ENCODE data around the gene LOXL3. TPM values are rescaled to one million over a fixed set of nuclear protein-coding genes. Genes with fewer than 3 reads are reported as not detected.

Gene LOXL3
- total RNA-seq, 1 donor from 2014 or later, result 24.2 TPM

DNA sequence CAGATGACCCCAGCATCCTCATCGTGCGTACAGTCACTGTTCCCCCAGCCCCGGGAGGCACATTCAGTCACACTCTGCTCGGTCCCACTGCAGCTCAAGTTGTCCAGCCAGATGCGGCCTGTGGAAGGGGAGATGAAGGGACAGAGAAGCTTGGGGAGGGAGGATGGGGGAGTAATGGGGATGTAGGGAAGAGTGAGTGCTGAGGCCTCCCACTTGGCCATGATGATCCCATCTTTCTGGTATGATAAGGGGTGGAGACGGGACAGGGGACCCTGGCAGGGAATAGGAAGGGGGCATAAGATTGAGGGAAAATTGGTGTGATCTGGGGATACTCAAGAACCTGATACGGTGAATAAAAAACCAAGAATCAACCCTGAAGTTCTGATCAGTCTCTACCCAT, 3.5 kb downstream of the LOXL3 start:
- Mint-ChIP-seq H3K36me3 (peaks cover 26% of the 10 kb centered on the region), H3K4me3 (peak overlapping the region; percentile 36), H3K27me3 (ENCODE audit: insufficient read depth, low read depth) (peaks cover 21% of the 10 kb centered on the region), H3K27ac (peak overlapping the region; percentile 13), H3K4me1 (peaks cover 23% of the 10 kb centered on the region), H3K9me3 (no peaks in the 10 kb centered on the region)
- Histone ChIP-seq H3K4me1 (peaks cover 12% of the 10 kb centered on the region), H3K79me2 (ENCODE audit: low read depth) (peaks cover 15% of the 10 kb centered on the region), H3K27ac (no peak overlapping the region), H3K4me3 (no peak overlapping the region), H3K27me3 (peaks cover 52% of the 10 kb centered on the region), H2AFZ (replicated peaks) (no peak overlapping the region), H3K36me3 (no peaks in the 10 kb centered on the region), H3K9me3 (ENCODE audit: low read depth) (no peaks in the 10 kb centered on the region), H3F3A (ENCODE audit: low read depth) (peaks cover 40% of the 10 kb centered on the region), H3K9ac (no peak overlapping the region), H3K4me2 (no peak overlapping the region), H4K20me1 (ENCODE audit: low read depth) (peaks cover 17% of the 10 kb centered on the region)
- DNase-seq (ENCODE audit: low spot score), result no peak
- TF ChIP-seq EZH2 (IDR thresholded peaks at IDR 0.05) (no peak), EZH2phosphoT487 (IDR thresholded peaks at IDR 0.05) (no peak)
- TF ChIP-seq, protein P1, sequence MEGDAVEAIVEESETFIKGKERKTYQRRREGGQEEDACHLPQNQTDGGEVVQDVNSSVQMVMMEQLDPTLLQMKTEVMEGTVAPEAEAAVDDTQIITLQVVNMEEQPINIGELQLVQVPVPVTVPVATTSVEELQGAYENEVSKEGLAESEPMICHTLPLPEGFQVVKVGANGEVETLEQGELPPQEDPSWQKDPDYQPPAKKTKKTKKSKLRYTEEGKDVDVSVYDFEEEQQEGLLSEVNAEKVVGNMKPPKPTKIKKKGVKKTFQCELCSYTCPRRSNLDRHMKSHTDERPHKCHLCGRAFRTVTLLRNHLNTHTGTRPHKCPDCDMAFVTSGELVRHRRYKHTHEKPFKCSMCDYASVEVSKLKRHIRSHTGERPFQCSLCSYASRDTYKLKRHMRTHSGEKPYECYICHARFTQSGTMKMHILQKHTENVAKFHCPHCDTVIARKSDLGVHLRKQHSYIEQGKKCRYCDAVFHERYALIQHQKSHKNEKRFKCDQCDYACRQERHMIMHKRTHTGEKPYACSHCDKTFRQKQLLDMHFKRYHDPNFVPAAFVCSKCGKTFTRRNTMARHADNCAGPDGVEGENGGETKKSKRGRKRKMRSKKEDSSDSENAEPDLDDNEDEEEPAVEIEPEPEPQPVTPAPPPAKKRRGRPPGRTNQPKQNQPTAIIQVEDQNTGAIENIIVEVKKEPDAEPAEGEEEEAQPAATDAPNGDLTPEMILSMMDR (IDR thresholded peaks at IDR 0.05), result no peak

DNA sequence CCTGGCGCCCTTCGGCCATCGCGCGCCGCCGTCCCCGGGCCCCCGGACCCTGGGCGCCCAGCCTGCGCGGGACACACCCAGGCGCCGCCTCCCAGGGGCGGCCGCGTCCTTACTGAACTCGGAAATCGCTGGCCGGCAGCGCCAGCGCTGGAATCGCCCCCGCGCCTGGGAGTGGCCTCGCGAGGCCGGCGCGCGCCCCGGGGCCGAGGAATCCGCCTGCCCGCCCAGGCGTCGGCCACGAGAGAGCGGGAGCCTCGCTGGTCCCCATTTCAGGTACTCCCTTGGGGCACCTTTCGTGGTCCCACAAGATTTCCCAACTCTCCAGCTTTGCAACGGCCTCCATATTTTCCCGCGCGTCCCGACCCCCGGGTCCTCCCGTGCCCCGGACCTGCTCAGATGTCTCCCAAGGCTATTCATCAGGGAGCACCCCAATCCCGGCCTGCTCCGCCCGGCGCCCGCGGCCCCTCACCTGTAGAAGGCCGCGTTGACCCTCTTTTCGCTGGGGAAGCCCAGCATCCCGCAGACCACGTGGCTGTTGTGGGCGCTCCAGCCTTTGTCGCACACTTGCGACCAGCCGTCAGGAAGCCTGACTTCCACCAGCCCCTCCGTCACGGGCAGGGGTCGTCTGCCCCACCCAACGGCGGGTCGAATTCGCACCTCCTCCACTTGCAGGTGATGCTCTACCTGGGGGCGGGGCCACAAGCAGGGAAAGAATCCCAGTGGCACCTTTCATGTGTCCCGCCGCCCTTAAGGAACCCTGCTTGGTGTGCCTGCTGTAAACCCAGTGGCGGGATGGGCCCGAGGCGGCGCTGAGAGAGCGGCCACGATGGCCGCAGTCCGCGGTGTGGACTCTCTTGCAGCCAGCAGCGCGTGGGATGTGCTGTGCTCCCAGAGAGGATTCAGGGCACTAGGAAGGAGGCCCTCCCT, 4.6 kb downstream of the LOXL3 start:
- Histone ChIP-seq H3K79me2 (ENCODE audit: low read depth) (peaks cover 15% of the 10 kb centered on the region), H3K4me3 (peak overlapping the region; percentile 51), H3K9ac (no peak overlapping the region), H3K4me1 (peaks cover 11% of the 10 kb centered on the region), H3F3A (ENCODE audit: low read depth) (peaks cover 31% of the 10 kb centered on the region), H3K27me3 (peaks cover 45% of the 10 kb centered on the region), H4K20me1 (ENCODE audit: low read depth) (peaks cover 14% of the 10 kb centered on the region), H2AFZ (replicated peaks) (peak overlapping the region; percentile 95), H3K4me2 (peak overlapping the region; percentile 74), H3K9me3 (ENCODE audit: low read depth) (no peaks in the 10 kb centered on the region), H3K36me3 (no peaks in the 10 kb centered on the region), H3K27ac (no peak overlapping the region)
- peak; percentile 85 for DNase-seq (ENCODE audit: low spot score)
- Mint-ChIP-seq H3K27ac (no peak overlapping the region), H3K27me3 (ENCODE audit: insufficient read depth, low read depth) (peaks cover 21% of the 10 kb centered on the region), H3K4me1 (peaks cover 23% of the 10 kb centered on the region), H3K4me3 (peak overlapping the region; percentile 67), H3K36me3 (peaks cover 26% of the 10 kb centered on the region), H3K9me3 (no peaks in the 10 kb centered on the region)
- TF ChIP-seq EZH2 (IDR thresholded peaks at IDR 0.05) (peak; percentile 70), EZH2phosphoT487 (IDR thresholded peaks at IDR 0.05) (peak; percentile 35)
- TF ChIP-seq, protein P1 (IDR thresholded peaks at IDR 0.05), result no peak

DNA sequence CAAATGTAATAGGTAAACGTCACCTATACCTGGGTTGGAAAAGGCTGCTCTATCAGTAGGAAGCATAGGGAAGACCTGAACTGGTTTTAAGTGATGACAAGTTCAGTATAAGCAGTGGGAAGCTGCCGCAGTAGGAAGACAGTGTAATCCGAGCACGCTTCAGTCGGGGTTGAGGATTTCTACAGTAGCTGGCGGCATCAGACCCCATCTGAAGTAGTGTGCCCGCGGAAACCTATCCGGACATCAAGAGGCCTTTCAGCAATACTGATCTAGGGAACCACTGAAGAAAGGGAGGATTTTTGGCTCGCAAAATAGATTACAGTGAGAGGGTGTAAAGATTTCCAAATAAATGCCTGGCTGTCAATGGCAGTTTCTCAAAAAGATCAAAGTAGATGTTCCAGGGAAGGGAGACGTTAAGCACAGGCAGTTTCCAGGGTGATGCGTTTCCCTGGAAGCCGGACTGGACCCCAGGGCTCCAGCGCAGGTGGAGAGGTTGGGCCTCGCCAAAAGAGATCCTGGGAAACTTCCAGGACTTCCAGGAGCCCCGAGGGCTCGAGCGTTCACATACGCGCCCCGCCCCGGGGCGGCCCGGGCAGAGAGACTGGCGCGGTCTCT, 5.3 kb downstream of the LOXL3 start:
- peak; percentile 41 for DNase-seq (ENCODE audit: low spot score)
- peaks cover 14% of the 10 kb centered on the region for H4K20me1 ChIP-seq (ENCODE audit: low read depth)
- H3K9me3 ChIP-seq (ENCODE audit: low read depth), result no peaks in the 10 kb centered on the region
- H3K4me1 ChIP-seq, result peaks cover 11% of the 10 kb centered on the region
- peak overlapping the region; percentile 95 for H2AFZ ChIP-seq (replicated peaks)
- H3K9ac ChIP-seq, result no peak overlapping the region
- peaks cover 26% of the 10 kb centered on the region for H3K36me3 Mint-ChIP-seq
- H3K9me3 Mint-ChIP-seq, result no peaks in the 10 kb centered on the region
- H3K79me2 ChIP-seq (ENCODE audit: low read depth), result peaks cover 15% of the 10 kb centered on the region
- H3K4me3 ChIP-seq, result peak overlapping the region; percentile 51
- TF ChIP-seq, protein P1 (IDR thresholded peaks at IDR 0.05), result no peak
- H3K27ac Mint-ChIP-seq, result no peak overlapping the region
- peaks cover 19% of the 10 kb centered on the region for H3K27me3 Mint-ChIP-seq (ENCODE audit: insufficient read depth, low read depth)
- peaks cover 45% of the 10 kb centered on the region for H3K27me3 ChIP-seq
- peaks cover 23% of the 10 kb centered on the region for H3F3A ChIP-seq (ENCODE audit: low read depth)
- H3K27ac ChIP-seq, result no peak overlapping the region
- peak overlapping the region; percentile 74 for H3K4me2 ChIP-seq
- H3K36me3 ChIP-seq, result no peaks in the 10 kb centered on the region
- peak overlapping the region; percentile 86 for H3K4me3 Mint-ChIP-seq
- H3K4me1 Mint-ChIP-seq, result peaks cover 23% of the 10 kb centered on the region
